ENCODE data around the gene MAP2K5. TPM values are rescaled to one million over a fixed set of nuclear protein-coding genes. Genes with fewer than 3 reads are reported as not detected.

The MAP2K5 gene
- total RNA-seq, 1 experiment from 2014 or later: 15.0 TPM

- H3K4me2 ChIP-seq (ENCODE audit: insufficient read depth, insufficient read length, low read length): peak overlapping the region; percentile 71
- DNase-seq: no peak
- peak overlapping the region; percentile 21 for H3K9ac ChIP-seq (ENCODE audit: extremely low read depth, insufficient read length, low read length)
These were observed 830 bp downstream of the MAP2K5 start for GRCh38 chr15:67543348-67543718.

More at GRCh38 chr15:67543348-67543718, 830 bp downstream of the MAP2K5 start:
- Histone ChIP-seq H4K20me1 (ENCODE audit: control insufficient read depth, insufficient read depth, insufficient read length) (no peaks in the 10 kb centered on the region), H3K56ac (ENCODE audit: insufficient read length, low read depth, low read length) (no peak overlapping the region), H3K14ac (ENCODE audit: insufficient read depth, low read length) (no peak overlapping the region), H2BK12ac (ENCODE audit: insufficient read length, low read depth, low read length) (no peak overlapping the region), H3K18ac (ENCODE audit: insufficient read length, low read depth, low read length) (no peak overlapping the region), H3K79me2 (ENCODE audit: insufficient read depth, low read length) (no peaks in the 10 kb centered on the region), H3K9me3 (ENCODE audit: control insufficient read depth, low read depth, low read length) (no peaks in the 10 kb centered on the region), H2AK5ac (ENCODE audit: insufficient read length, low read length) (no peak overlapping the region), H3K4me1 (ENCODE audit: insufficient read depth, low read length) (peaks cover 4% of the 10 kb centered on the region; the same call in 1 of the 2 replicates), H3K23me2 (ENCODE audit: insufficient read length, low read depth, low read length, poor library complexity, severe bottlenecking) (peaks cover 10% of the 10 kb centered on the region), H3K4ac (ENCODE audit: low read depth, low read length) (no peak overlapping the region), H4K8ac (replicated peaks; ENCODE audit: insufficient read length, low read depth, low read length) (no peak overlapping the region), H3T11ph (ENCODE audit: low read length) (no peak overlapping the region), H3K23ac (ENCODE audit: insufficient read length, low read depth, low read length) (no peak overlapping the region), H3K27ac (ENCODE audit: insufficient read length, low read depth, low read length) (no peak overlapping the region), H2BK20ac (ENCODE audit: low read depth, low read length, poor library complexity, severe bottlenecking) (no peak overlapping the region), H3K79me1 (ENCODE audit: insufficient read depth, low read depth, low read length, poor library complexity, severe bottlenecking) (no peaks in the 10 kb centered on the region), H2BK15ac (ENCODE audit: low read depth, low read length) (no peak overlapping the region), H2AFZ (ENCODE audit: low read length) (no peak overlapping the region), H3K27me3 (ENCODE audit: insufficient read depth, low read length) (no peaks in the 10 kb centered on the region), H2BK120ac (ENCODE audit: low read depth, low read length, poor library complexity, severe bottlenecking) (no peak overlapping the region), H2BK5ac (ENCODE audit: insufficient read length, low read length) (no peak overlapping the region), H4K5ac (ENCODE audit: insufficient read length, low read depth, low read length) (no peak overlapping the region), H4K91ac (ENCODE audit: insufficient read length, low read depth, low read length) (no peak overlapping the region)
- Mint-ChIP-seq H3K4me3 (peak overlapping the region; percentile 92 to 95), H3K9me3 (no peaks in the 10 kb centered on the region), H3K27me3 (ENCODE audit: low read depth) (peaks cover 6% of the 10 kb centered on the region), H3K4me1 (peaks cover 23 to 24% of the 10 kb centered on the region in 2 experiments), H3K27ac (no peak overlapping the region), H3K36me3 (ENCODE audit: insufficient read depth in 1 of 3, low read depth in 3 of 3) (peaks cover 0 to 13% (median 9%) of the 10 kb centered on the region in 3 experiments; a peak in 2 of 7 replicates)
- TF ChIP-seq CTCF (conservative IDR thresholded peaks at IDR 0.05): no peak
- no CpG with 5 or more reads among the region's 7 CpGs for WGBS (ENCODE audit: extremely low coverage, insufficient read length, low lambda C conversion rate)
